HepG2 (cell line): ENCODE data around the gene SRPRB.

Experiments used
- BCL6 ChIP-seq: IDR thresholded peaks from 2 replicates; pipeline ENCODE4 v1.6.1; 2016; ENCODE audit warnings: missing genetic modification reagents, missing compliant biosample characterization
- CTCF ChIP-seq: sonication (generic); formaldehyde crosslinking; IDR thresholded peaks from 2 replicates; pipeline ENCODE4 v1.5.0; 2020; ENCODE audit warnings: mild to moderate bottlenecking, missing genetic modification reagents, moderate library complexity
- IRF2 ChIP-seq: IDR thresholded peaks from 2 replicates; pipeline ENCODE4 v1.6.1; 2018; ENCODE audit warnings: missing genetic modification reagents, missing compliant biosample characterization

- TF ChIP-seq BCL6 = no peak
- TF ChIP-seq CTCF (CRISPR knock-in tag) = no peak
- TF ChIP-seq IRF2 (CRISPR knock-in tag) = no peak
These were observed 38.0 kb upstream of the SRPRB start for GRCh38 chr3:133767607-133768006.
